Measurements from ENCODE around the gene MDN1.

DNA sequence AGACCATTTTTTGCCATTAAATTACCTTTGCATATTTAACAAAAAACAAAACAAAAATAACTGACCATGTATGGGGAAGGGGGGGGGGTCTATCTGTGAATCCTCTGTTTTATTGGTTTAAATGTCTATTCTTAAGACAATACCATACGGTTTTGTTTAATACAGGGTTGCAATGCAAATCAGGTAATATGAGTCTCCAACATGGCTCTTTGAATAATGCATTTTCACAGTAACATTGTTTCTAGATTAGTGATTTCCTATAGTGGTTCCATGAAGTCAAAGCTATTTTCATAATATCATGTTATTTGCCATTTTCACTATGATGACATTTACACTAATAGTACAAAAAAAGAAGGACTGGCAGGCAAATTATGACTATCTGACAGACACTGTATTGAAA lies 116.3 kb downstream of the MDN1 start:
- TF ChIP-seq, protein P1, sequence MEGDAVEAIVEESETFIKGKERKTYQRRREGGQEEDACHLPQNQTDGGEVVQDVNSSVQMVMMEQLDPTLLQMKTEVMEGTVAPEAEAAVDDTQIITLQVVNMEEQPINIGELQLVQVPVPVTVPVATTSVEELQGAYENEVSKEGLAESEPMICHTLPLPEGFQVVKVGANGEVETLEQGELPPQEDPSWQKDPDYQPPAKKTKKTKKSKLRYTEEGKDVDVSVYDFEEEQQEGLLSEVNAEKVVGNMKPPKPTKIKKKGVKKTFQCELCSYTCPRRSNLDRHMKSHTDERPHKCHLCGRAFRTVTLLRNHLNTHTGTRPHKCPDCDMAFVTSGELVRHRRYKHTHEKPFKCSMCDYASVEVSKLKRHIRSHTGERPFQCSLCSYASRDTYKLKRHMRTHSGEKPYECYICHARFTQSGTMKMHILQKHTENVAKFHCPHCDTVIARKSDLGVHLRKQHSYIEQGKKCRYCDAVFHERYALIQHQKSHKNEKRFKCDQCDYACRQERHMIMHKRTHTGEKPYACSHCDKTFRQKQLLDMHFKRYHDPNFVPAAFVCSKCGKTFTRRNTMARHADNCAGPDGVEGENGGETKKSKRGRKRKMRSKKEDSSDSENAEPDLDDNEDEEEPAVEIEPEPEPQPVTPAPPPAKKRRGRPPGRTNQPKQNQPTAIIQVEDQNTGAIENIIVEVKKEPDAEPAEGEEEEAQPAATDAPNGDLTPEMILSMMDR (IDR thresholded peaks at IDR 0.05), result no peak
- TF ChIP-seq POLR2A (IDR thresholded peaks at IDR 0.05), result no peak
